NCI-H2081 treated with DMSO at 0.1 percent for 48 hours (cell line): Measurements from ENCODE around the gene UBE2D2.
"Not testable (repeated sequence)": the region's sequence is repeated elsewhere in the genome, so short reads cannot be mapped to it uniquely, and the experiment has no call there.

Experiments
- DNase-seq: peaks from one replicate; lab custom pipeline; 2025; lab: John Stamatoyannopoulos, UW

The UBE2D2 gene

DNA sequence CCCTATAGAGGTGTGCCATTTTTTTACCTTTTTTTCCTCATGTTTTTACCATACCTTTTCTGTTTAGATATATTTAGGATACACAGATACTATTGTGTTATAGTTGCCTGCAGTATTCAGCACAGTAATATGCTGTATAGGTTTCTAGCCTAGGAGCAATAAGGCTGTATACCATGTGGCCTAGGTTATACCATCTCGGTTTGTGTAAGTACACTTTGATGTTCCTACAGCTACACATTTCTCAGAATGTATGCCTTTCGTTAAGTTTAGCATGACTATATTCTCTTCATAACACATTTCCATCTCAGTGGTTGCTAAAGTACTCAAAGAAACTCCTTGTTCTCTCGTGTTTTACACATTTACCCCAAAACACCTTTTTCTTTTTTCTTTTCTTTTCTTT lies 23.0 kb downstream of the UBE2D2 start:
- DNase-seq: no peak

DNA sequence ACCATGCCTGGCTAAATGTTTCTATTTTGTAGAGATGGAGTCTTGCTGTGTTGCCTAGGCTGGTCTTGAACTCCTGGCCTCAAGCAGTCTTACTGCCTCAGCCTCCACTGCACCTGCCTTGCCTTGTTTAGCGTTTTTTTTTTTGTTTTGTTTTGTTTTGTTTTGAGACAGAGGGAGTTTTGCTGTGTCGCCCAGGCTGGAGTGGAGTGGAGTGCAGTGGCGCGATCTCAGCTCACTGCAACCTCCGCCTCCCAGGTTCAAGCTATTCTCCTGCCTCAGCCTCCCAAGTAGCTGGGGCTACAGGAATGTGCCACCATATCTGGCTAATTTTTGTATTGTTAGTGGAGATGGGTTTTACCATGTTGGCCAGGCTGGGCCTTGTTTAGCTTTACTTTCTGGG lies 27.0 kb downstream of the UBE2D2 start:
- DNase-seq: not testable (repeated sequence)

DNA sequence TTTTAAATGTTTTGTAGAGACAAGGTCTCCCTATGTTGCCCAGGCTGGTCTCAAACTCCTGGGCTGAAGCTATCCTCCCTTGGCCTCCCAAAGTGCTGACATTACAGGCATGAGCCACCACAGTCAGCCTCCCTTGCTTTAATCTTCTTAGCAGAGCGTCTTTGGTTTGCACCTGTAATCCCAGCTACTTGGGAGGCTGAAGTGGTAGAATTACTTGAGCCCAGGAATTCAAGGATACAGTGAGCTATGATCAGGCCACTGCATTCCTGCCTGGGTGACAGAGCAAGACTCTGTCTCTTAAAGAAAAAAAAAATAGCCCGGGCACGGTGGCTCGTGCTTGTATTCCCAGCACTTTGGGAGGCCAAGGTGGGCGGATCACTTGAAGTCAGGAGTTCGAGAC lies 27.8 kb downstream of the UBE2D2 start:
- no peak for DNase-seq

DNA sequence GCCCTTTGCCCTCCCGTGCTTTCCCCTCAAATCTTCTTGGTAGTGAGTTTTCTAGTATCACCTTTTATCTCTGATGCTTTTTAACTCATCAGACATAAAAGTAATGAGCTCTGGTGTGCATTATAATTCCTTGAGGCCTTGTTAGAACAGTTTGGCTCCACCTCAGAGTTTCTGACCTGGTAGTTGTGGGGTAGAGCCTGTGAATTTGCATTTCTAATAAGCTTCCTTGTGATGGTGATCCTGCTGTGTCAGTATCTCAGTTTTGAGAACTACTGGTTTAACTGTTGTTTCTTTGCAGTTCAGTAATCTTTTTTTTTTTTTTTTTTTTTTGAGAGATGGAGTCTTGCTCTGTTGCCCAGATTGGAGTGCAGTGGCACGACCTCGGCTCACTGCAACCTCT lies 31.1 kb downstream of the UBE2D2 start:
- DNase-seq: no peak

DNA sequence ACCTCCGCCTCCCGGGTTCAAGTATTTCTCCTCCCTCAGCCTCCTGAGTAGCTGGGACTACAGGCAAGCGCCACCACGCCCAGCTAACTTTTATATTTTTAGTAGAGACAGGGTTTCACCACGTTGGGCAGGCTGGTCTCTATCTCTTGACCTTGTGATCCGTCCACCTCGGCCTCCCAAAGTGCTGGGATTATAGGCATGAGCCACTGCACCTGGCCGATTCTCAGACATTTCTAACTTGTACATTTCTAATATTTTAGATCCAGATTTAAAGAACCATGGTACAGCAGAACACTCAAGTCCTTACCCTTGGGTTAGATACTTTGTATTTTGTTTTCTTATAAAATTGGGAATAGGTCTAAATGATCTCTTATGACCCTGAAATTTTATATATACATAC lies 31.9 kb downstream of the UBE2D2 start:
- DNase-seq: not testable (repeated sequence)

DNA sequence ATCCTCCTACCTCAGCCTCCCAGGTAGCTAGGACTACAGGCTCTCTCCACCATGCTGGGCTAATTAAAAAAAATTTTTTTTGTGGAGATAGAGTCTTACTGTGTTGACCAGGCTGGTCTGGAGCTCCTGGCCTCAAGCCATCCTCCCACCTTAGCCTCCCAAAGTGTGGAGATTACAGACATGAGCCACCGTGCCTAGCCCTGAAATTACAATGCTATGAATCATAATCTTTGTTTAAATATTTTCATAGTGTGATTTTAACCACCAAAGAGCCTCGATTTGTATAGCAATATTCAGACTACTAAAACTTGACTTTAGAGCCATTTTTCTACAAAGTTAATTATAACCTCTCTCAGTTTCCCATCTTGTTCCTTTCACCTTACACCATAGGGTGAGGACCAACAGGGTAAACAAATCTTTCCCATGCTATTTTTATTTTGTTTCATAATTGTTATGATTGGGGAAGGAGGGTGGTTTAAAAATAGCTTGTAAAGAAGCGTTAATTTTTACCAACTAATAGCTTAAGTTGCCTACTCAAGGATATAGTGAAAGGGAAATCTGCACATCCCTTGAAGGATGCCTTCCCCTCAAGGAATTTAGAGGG lies 32.7 kb downstream of the UBE2D2 start:
- DNase-seq: no peak

DNA sequence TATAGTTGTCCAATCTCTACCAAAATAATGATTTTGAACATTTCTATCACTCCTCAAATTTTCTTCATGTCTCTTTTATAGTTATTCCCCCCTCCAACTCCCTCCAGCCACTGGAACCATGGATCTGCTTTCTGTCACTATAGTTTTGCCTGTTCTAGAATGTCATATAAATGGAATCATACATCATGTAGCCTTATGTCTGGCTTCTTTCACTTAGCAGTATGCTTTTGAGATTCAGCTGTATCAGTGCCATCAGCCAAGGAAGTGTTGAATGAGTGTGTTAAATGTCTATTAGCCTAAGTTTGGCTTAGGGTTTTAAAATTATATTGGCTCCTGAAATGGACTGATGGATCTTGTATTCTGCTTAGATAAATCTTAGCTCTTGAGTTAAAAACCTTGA lies 36.0 kb downstream of the UBE2D2 start:
- DNase-seq: no peak

DNA sequence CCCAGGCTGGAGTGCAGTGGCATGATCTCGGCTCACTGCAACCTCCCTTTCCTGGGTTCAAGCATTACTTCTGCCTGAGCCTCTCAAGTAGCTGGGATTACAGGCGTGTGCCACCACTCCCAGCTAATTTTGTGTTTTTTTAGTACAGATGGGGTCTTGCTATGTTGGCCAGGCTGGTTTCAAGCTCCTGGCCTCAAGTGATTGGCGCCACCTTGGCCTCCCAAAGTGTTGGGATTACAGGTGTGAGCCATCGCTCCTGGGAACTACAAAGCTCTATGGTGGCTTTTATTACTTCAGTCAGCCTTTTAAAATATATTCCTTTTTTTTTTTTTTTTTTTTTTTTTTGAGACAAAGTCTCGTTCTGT lies 37.4 kb downstream of the UBE2D2 start:
- not testable (repeated sequence) for DNase-seq

DNA sequence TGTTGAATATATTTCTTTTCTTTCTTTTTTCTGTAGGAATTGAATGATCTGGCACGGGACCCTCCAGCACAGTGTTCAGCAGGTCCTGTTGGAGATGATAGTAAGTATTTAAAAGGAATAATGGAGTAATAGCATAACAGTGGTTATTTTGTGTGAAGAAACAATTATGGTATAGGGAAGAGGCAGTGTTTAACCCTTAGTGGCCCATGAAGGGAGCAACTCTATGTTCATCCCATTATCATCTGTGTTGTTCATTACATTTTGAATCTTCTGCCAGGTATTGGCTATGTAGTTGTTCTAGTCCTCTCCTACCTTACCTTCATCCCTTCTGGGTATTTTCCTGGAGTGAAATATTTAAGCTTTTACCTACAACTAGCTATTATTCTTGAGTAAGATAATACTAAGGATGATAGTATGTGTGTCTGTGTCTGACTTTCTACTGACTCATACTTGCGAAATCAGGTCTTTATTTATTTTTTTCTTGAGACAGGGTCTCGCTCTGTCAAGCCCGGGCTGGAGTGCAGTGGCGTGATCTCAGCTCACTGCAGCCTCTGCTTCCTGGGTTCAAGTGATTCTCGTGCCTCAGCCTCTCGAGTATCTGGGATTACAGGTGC lies 39.3 kb downstream of the UBE2D2 start:
- DNase-seq: no peak

DNA sequence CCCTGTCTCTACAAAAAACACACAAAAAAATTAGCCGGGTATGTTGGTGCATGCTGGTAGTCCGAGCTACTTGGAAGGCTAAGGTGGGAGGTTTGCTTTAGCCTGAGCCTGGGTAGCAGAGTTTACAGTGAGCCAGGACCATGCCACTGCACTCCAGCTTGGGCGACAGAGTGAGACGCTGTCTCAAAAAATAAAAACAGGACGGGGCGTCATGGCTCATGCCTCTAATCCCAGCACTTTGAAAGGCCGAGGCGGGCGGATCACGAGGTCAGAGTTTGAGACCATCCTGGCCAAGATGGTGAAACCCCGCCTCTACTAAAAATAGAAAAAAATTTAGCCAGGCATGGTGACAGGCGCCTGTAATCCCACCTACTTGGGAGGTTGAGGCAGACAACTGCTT lies 40.3 kb downstream of the UBE2D2 start:
- no peak for DNase-seq

DNA sequence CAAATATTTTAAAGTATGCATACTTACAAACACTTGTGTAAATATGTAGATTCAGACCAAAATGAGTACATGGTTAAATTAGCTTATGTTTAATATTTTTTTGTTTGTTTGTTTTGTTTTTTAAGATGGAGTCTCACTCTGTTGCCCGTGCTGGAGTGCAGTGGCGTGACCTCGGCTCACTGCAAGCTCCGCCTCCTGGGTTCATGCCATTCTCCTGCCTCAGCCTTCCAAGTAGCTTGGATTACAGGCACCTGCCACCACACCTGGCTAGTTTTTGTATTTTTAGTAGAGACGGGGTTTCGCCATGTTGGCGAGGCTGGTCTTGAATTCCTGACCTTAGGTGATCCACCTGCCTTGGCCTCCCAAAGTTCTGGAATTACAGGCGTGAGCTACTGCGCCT lies 40.8 kb downstream of the UBE2D2 start:
- not testable (repeated sequence) for DNase-seq

DNA sequence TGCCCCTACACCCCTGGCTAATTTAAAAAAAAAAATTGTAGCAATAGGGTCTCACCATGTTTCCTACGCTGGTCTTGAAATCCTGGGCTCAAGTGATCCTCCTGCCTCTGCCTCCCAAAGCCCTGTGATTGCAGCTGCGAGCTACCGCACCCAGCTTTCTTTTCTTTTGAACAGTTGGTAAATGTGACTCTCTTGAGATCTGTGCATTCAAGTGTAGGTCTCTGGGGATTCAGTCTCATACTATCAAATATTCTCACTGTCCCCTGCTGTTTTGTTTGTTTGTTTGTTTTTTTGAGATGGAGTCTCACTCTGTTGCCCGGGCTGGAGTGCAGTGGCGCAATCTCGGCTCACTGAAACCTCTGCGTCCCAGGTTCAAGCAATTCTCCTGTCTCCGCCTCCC lies 44.7 kb downstream of the UBE2D2 start:
- no peak for DNase-seq

DNA sequence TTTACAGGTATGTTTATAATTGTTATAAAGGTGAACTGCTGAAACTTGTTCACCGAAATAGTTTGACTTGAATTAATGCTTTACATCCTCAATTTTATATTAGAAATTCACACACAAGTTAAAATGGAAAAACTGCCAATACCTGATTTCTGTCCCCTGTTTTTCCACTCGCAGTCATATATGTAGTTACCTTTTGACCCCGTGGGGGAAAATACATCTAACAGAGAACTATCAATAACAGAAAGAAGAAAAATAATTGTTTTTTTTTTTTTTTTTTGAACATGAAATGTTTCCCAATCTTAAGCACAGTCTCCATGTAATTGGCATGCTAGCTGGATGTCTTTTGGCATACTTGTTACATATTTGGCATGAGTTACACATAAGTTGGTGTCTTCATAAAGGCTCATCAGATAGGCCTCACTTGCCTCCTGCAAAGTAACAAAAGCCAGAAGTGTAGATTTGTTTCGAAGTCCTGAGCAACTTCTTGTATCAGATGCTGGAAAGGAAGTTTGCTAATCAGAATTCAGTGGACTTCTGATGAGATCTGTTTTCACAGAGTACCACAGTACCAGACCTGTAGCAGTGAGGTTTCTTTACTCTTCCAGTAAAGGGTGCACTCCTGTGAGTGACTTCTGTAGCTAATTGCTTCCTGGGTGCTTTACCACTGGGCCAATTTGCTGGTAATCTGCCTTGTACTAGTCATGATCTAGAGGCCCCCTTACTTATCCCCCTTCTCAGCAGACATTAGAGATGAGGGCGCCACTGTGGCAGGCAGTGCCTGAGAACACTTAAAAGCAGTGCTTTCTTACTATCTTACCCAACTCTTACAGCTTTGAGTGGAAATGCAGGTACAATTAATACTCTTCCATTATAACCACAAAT lies 50.8 kb downstream of the UBE2D2 start:
- DNase-seq: no peak

DNA sequence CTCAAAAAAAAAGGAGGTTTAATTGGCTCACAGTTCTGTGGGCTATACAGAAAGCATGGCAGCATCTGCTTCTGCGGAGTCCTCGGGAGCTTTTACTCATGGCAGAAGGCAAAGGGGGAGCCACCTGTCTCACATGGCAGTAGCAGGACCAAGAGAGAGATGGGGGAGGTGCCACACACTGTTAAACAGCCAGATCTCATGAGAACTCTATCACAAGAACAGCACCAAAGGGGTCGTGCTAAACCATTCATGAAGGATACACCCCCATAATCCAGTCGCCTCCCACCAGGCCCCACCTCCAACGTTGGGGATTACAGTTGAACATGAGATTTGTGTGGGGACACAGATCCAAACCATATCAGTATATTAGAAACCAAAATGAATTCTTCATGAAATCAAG lies 58.7 kb downstream of the UBE2D2 start:
- no peak for DNase-seq

DNA sequence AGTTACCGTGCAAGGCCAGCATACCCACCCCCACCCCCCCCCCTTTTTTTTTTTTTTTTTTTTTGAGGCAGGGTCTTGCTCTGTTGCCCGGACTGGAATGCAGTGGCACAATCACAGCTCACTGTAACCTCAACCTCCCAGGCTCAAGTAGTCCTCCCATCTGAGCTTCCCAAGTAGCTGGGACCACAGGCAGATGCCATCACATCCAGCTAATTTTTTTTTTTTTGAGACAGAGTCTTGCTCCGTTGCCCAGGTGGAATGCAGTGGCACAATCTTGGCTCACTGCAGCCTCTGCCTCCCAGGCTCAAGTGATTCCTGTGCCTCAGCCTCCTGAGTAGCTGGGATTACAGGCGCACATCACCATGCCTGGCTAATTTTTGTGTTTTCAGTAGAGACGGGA lies 64.3 kb downstream of the UBE2D2 start:
- DNase-seq: not testable (repeated sequence)

DNA sequence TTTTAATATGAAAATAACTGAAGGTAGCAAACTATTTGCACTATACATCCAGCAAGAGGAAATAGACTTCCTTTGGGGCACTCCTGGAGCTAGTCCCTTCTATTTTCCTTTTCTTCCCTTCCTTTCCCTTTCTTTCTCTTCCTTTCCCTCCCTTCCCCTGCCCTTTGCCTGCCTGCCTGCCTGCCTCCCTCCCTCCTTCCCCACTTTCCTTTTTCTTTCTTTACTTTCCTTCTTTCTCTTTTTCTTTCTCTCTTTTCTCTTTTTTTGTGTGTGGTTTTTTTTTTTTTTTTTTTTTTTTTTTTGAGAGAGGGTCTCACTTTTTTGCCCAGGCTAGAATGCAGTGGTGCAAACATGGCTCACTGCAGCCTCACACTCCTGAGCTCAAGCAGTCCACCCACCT lies 69.7 kb downstream of the UBE2D2 start:
- no peak for DNase-seq

DNA sequence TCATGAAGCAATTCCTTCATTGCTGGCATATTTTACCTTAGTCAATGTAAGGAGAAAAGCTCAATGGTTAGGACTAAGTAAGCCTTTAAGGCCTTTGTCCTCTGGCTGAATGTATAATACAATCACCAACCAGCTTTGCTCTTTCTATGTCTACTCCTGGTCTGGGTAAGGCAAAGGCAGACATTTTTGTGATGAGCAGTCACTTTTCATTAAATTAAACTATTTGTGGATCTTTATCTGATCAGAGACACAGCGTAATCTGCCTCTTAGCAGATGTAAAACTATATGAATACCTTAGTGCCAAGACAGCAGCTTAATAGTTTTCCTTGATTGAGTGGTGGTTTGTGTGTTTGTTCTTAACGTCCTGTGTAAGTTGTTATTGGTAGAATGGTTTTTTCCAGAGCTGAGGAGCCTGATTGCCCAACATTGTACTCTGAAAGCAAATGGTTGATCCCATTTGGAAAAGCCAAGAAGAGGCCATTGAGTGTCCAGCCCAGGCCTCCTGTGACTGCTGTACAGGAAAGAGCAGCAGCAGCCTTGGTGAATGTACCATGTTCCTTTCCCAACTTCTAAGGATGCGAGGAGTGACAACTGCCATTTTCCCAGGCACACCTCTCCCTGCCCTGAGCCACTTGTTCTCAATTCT lies 70.5 kb downstream of the UBE2D2 start:
- no peak for DNase-seq

DNA sequence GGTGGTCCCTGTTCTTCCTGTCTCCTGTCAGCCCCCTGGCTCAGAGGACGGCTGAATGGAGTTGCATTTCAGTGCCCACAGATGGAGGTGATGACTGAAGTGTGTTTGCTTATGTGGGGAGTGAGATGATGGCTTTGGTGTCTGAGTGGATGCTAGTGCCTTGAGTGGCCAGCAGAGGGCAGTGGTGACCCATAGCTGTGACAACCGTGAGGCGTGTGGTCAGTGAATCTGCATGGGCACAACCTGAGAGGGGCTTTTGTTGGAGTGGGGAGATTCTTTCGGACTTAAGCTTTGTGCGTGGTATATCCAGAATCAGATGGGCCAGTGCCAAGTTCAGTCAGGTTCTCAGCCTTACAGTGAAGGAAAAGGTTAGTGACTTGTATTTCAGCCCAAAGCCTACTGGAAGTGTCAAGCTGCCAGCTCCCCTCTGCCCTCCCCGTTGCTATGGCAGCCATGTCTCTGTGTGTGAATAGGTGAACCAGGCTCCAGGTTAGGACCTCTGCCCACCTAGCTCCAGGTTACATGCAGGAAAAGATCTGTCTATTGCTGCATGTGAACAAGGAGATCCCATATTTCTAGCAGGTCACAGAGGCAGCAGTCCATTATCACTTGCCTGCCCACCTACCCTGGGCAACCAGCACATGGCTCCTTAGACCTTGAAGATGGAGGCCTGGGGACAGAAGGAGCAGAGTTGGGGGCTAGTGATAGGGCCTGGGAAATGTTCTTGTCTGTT lies 72.3 kb downstream of the UBE2D2 start:
- DNase-seq: no peak

DNA sequence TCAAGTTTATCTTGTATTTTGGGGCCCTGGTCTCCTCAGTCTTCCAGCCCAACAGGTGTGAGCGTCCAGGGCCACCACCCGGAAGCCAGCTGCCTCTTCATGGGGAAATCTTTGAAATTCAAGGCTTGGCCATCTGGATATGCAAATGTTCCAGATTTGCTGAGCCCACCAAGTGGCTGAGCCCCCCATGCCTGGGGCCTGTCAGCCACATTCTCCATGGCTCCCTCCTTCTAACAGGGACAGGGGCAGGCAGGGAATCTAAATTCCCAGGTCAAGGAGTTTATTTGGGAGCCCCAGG lies 72.8 kb downstream of the UBE2D2 start:
- no peak for DNase-seq

DNA sequence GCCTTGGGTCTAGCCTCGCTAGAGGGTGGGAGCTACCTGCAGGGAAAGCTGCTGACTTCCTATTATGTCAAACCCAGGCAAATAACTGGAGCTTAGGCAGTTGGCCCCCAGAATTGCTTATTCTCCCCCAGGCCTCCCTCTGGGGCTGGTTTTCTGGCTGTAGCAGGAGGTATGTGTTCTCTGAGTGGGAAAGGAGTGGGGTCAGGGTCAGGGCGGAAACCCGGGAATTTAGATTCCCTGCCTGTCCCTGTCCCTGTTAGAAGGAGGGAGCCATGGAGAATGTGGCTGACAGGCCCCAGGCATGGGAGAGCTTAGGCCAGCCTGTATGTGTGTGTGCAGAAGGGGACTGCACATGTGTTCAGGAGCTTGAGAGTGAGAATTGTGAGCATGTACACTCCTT lies 73.4 kb downstream of the UBE2D2 start:
- no peak for DNase-seq

DNA sequence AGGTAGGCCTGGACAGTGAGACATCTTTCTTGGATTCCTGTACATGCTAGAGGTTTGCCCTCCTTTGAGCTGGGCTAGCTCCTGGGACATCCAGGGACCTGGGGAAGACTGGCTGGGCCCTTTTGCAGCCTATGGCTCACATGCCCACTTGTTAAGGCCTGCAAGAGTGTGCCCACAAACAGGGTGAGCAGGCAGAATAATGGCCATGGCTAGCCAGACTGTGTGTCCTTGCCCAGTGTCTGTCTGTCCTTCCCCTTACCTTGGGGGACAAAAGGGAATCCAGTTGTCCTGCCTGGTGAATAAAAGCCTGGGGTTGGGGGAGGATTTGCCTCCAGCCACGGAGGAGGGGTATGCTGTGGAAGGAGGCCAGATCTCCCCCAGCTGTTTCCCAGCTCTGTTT lies 74.1 kb downstream of the UBE2D2 start:
- DNase-seq: no peak

DNA sequence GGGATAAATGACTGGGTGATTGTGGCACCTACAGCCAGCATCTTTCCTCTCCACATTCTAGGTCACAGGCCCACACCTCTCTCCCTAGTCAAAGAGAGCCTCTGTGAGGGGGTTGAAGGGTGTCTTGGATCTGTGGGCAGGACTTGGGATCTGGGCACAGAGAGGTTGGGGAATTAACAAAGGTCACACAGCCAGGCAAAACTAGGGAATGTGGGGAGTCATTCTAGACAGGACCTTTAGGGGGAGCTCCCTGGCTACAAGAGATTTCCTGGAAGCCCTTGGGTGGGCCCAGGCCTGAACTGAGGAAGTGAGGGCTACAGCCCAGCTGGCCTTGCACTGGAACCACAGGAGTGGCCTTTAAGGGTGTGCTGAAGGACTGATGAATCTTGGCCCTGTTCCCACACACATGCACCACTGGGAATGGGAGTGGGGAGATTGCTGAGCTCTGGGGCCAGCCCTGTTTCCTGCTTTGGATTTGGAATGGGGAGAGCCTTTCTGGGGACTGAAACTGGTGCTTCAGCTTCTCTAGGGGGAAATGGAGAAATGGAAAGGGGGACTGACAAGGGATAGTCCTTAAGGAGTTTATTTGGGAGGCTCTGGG lies 74.6 kb downstream of the UBE2D2 start:
- no peak for DNase-seq
